GM19238 (cell line): ENCODE data around the gene TMEM52.

Experiments used
- DNase-seq: peaks from one replicate; pipeline ENCODE4 v3.0.0; 2011; ENCODE audit warnings: low spot score; ENCODE audit not compliant: insufficient read length

Gene TMEM52

DNA sequence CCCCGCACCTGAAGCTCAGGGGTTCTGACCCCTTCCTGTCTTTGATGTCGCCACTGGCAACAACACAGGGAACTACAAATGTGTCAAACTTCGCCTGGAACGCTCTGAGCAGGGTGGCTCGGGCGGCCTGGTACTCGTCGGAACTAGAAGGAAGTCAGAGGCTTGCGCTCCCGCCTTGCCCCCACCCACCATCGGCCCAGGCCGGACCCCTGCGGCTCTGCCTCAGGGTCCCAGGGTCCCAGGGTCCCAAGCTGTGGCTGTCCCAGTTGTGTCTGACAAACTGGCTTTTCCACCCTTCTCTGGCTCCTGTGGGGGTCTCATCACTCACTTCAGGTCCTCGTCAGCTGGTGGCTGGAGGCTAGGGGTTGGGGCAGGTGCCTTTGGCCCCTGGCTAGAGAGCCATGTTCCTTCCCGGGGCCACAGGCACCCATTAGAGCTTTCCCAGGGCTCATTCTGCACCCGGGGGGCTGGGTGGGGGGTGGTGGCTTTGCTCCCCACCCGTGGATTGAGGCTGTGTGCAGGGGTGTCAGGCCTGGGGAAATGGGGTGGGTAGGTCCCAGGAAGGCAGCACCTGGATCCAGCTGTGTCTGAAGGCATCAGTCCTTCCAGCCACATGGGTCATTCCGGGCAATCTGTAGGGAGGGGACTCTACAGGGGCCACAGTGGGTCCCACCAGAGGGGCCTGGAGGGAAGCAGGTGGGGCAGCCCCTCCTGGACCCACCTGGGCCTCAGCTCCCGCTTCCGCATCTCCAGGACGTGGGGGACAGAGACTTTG is 8.0 kb upstream of the TMEM52 start:
- DNase-seq: no peak

DNA sequence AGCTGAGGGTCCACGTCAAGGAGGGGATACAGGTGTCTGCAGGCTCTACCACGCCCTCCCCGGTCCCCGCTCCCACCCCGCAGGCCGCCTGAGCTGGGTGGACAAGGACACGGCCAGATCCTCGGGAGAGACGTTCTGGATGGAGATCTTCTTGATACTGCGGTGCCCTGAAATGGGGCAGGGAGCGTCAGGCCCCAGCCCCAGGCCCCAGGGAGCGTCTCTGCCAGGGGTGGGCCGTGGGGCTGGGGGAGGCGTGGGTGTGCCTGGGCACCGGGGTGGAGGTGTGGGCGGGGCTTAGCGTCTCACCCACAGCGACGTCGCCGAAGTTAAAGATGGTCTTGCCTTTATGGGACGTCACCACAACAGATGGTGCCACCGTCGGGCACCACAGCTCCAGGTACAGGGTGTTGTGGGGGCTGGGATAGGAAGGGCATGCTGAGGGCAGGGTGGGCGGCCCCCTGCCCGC is 7.3 kb upstream of the TMEM52 start:
- DNase-seq: no peak

DNA sequence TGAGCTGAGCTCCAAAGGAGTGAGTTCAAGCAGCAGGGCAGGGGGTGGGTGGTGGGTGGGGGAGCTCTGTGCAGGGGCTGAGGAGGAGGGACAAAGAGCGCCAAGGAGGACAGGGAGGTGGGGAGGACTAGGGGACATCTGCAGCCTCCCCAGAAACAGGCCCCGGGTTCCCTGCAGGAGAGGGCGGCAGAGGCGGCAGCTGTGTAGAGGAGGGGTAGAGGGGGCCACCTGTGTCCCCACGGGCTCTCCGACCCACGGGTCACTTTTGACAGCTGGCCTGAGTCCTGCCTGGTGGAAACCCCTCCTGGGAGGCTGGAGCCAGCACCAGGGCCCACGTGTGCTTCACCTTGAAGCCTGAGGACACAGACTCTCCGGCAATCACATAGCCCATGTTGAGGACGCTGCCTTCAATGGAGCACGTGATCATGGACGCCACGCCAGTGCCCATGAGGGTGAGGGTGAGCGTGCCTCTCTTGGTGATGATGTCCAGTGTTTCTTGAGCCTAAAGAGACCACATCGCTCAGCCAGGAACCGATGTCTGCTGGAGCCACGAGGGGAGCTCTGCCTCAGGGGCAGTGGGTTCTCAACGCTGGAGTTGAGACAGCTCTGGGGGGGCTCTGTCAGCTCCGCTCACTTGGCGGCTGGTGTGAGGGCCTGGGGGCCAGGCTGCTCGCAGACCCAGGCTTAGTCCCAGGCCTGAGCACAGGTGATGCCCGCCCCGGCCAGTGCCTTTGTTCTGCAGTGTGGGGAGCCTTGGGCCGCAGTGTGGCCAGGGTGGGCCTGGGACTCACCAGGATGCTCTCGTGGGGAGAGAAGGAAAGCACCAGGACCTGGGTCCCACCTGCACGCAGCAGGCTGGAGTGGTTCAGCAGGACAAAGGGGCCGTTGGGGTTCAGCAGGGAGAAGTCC is 6.6 kb upstream of the TMEM52 start:
- DNase-seq: no peak

DNA sequence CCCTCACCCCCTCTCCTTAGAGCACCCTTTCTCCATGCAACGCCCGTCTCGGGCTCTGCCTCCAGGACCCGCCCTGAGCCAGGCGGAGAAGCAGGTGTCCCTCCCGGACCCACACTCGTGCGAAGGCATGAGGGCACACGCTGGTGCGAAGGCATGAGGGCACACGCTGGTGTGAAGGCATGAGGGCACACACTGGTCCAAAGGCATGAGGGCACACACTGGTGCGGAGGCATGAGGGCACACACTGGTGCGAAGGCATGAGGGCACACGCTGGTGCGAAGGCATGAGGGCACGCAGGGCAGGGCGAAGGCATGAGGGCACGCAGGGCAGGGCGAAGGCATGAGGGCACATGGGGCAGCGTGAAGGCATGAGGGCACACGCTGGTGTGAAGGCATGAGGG is 5.8 kb upstream of the TMEM52 start:
- DNase-seq: no peak

DNA sequence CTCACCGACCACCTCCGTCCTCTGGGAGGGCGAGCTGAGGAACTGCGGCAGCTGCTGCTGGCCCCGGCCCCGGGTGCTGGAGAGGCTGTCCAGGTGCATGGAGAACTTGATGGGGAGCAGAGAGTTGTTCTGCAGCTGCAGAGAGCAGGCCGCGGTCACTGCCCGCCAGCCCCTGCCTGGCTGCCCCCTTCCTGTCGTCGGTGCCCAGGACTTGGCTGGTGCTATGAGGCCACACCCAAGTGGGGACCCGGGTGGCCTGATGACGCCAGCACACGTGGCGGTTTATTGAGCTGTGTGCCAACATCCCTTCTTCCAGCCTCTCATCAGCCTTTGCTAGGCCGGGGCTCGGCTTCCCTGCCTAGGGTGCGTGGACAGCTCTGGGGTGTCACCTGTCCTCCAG is 5.3 kb upstream of the TMEM52 start:
- DNase-seq: no peak

DNA sequence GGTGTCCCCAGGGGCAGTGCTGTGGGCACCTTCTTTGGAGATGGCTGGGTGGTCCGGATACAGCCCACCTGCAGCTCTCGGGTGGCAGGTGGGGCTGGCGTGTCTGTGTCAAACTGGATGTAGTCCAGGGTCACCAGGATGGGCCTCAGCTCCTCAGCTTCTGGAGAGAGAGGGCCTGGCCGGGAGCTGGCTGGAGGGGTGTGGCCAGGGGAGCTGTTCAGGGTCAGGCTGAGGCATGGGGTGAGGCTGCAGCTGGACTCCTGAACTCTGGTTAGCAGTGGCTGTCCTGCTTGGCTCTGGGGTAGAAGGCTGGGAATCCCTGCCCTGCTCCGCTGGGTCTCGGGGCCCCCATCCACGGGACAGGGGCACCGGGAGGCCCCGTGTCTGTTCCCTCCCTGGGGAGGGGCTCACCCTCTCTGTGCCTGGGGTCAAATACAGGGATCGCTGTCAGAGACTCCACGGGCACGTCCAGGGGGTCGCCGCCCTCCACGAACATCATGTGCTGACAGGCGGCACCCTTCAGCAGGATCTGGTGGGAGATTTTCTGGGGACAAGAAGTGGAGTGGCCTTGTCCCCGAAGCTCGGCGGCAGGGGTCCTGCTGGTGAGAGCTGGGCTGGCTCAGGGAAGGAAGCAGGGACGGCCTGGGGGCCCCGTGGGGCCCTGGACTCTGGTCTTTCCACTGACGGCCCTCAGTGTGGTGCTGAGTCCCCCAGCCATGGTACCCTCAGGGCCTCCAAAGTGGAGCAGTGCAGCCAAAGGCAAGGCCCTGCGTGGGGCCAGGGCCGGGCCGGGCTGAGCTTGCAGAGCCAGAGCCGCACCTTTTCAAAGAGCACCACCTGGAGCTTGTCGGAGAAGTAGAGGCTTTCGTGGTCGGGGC is 4.1 kb upstream of the TMEM52 start:
- DNase-seq: no peak

DNA sequence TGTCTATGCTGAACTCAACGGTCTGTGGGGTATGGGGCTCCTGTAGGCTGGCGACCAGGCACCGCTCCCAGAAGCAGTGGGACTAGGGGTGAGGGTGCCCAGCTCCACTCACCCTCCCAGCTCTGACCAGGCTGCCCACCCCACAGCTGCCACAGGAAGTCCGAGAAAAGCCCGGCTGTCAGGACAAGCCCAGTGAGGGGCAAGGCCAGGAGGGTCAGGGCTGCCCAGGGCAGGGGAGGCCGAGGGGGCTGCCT is 3.5 kb upstream of the TMEM52 start:
- no peak for DNase-seq

DNA sequence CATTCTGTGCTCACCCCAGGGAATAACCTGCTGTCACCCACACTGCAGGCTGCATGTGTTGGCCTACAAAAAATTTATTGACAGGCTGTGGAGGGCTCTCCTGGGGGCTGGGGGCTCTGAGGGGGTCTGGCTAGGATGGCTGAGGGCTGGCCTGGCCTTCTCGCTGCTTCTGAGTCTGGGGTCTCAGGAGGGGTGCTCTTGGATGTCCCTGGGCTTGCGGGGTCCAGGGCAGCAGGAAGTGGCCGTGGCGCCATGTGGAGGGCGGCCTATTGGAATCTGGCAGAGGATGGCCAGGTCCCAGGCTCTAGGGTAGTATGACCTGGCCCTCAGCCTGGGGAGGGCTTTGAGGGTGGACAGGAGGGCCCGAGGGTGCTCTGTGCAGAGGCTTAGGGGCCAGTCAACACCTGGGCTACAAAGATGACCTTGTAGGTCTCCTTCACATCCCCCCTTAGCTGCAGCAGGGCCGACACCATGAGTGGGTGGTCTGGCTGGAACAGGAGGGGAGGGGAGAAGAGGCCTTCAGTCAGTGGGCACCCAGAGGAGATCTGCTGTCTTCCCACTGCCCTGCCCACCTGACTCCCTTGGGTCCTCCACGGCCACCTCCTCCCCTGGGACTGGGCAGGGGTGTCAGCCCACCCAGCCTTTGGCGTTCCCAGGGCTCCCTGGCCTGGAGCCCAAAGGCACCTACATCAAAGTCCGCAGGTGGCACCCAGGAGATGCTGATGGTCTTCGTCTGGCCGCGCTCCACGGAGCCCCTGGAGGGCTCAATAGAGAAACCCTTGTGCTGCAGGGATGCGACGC is 3.0 kb upstream of the TMEM52 start:
- DNase-seq: no peak

DNA sequence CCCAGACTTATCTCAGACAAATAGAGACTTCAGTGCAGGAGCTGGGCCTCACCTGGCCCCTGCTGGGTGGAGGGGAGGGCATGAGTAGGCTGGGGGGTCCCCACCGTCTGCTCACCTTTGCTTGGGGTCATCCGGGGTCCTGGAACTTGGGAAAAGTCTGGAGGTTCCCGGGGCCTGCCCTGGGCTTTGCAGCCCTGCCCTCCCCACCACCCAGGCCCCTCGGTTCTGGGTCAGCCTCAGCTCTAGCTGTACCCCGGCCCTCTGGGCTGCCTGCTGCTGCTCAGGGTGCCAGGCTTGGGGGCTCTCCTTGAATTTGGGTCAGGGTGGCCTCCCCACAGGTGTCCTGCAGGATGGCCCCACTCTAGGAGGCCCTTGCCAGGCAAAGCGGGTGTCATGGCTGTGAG is 2.4 kb upstream of the TMEM52 start:
- no peak for DNase-seq

DNA sequence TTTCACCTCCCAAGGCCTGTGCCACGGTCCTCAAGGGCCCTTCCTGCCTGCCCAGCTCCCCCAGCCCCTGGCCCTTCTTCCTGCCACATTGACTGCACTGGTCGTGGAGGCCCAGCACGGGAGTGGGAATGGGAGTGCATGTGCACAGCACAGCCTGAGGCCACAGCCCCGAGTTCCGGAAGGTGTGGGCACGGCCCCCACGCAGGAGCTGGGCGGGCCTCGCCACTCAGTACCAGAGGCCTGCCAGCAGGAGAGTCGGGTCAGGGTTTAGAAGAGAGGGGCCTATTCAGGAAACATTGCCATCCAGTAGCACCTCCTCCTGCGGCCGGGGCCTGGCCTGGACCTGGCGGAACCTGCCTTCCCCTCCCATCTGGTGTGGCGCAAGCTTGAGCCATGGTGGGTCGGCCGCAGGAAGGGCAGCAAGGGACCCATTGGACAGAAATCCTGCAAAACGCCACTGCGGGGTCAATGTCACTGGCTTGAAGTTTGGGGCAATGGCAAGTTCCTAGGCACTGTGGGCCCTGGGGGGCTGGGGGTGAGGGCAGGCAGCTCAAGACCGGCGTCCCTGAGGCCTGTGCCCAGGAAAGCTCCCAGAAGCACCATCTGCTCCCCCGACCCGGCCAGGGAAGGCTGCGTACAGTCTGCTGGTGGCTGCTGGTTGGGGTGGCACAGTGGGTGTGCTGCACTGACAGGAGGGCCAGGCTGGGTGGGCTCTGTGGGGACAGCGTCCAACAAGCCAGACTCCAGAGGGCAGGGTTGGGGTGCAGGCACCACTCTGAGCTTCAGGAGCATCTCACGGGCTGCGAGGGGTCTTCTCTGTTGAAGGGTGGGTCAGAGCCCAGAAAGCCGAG is 1.8 kb upstream of the TMEM52 start:
- no peak for DNase-seq

DNA sequence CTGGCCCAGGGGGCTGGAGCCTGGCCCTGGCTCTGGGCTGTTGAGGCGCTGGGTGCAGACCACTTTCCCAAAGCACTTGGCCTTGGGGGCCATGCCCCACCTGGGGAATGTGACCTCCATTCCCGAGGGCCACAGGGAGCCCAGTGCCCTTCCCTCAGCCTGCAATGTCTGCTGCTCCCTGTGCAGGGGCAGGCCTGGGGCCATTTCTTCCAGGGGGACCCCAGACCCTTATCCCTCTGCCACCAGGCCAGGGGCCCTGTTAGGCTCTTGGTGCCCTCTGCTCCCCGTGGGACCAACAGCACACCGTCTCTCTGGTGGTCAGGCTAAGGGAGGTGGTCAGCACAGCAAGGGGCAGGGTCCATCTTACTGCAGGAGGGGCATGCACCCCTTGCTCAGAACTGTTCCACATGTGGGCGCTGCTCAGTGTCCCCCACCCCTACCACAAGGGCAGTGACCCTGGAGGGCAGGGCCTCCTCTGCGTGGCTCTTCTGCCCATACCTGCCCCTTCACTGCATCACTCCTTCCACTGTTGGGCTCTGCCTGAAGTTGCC is 1.1 kb upstream of the TMEM52 start:
- DNase-seq: no peak

DNA sequence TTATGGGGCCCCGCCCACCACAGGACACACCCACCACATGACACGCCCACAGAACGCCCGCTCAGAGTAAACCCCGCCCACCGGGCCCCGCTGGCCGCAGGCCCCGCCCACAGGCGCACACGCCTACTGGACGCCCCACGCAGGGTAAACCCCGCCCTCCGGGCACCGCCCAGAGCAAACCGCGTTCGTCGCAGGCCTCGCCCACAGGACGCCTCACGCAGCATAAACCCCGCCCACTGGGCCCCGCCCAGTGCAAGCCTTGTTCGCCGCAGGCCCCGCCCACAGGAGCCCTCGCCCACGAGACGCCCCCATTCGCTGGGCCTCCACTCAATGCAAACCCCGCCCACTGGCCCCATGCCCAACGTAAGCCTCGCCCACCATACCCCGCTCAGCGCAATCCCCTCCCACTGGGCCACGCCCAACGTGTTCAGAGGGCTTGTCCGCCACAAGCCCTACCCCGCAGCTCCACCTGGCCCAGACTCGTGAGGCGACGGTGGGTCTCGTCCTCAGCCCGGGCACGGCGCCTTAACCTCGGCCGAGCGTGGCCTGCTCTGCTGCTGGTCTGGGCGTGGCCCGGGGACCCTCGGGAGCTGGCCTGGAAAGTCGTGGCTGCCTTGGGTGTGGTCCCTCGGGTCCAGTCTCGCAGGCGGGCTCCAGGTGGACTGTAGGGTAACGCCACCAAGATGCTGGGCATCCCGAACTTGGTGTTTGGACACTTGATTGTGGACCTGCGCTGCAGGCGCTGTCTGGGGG is 401 bp upstream of the TMEM52 start:
- peak; percentile 100 for DNase-seq

DNA sequence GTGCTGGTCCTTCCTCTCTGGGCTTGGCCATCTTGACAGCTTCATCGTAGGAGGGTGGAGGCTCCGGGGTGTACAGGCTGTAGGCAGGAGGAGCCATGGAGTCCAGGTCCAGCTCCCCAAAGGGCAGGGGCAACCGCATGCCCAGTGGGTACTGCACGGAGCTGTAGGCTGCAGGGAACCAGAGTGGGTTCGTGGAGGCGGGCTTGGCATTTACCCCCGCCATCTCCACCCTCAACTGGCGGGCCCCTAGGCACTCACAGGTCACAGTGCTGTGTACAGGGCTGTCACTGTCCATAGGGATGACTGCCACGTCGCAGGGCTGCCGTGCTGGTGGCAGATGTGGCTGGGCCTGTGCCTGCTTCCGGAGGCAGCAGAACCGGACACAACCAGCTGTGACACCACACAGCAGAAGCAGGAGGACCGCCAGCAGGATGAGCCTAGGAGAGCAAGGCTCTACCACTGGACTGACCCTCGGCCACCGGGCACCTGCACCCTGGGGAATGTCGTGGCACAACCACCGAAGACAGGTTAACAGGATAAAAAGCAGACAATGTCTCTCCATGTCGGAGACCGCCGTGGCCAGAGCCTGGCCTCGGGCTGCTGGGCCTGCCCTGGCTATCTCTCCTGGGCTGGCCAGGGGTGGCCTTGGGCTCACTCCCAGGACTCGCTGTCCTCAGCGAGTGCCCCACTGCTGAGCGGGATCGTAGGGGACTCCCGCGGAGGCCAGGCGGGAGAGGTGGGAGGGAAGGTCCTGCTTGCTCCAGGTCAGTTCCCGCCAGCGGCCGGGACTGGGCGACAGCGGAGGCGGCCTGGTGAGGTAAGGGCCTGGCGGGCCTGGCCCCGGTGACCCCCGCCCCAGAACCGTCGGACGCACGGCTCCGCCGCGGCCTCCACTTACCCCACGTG is 831 bp downstream of the TMEM52 start:
- DNase-seq: no peak

DNA sequence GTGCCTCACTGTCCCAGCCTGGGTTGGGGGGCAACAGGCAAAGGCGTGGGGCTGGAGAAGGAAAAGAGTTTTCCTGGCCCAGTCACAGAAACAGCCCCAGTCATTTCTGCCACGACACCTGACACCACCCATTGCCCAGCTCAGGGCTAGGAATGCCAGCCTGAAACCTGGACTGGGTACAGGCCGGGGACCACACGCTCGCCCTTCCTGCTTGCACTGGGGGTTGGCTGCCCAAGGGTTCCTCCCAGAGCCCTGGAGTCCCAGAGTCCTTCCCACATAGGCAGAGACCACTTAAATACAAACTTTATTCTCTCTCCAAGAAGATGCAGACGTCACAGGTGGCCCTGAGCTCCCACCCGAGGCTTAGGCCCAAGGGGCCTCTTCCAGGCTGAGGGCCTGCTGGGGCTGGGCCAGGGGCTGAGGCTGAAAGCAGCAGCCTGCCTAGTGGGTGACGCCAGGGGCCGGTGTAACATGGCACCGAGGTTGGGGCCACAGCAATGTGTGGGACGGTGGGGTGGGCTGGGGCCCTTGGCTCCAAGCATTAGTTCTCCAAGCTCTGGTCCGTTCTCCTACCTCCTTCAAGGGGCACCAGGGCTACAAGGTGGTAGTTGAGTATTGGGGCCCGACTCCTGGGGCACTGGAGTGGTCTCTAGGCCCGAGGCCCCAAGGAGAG is 1.6 kb downstream of the TMEM52 start:
- DNase-seq: no peak

DNA sequence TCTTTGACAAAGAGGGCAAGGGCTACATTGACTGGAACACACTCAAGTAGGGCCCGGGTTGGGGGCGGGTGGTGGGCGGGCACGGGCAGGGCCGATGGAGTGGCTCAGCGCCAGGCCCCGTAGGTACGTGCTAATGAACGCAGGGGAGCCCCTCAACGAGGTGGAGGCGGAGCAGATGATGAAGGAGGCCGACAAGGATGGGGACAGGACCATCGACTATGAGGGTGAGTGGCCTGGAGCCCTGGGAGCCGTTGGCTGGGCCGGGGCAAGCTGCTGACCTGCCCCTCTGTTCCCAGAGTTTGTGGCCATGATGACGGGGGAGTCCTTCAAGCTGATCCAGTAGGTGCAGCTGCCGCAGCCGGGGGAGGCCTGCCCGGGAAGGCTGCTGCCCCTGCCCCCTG is 2.2 kb downstream of the TMEM52 start:
- DNase-seq: no peak

DNA sequence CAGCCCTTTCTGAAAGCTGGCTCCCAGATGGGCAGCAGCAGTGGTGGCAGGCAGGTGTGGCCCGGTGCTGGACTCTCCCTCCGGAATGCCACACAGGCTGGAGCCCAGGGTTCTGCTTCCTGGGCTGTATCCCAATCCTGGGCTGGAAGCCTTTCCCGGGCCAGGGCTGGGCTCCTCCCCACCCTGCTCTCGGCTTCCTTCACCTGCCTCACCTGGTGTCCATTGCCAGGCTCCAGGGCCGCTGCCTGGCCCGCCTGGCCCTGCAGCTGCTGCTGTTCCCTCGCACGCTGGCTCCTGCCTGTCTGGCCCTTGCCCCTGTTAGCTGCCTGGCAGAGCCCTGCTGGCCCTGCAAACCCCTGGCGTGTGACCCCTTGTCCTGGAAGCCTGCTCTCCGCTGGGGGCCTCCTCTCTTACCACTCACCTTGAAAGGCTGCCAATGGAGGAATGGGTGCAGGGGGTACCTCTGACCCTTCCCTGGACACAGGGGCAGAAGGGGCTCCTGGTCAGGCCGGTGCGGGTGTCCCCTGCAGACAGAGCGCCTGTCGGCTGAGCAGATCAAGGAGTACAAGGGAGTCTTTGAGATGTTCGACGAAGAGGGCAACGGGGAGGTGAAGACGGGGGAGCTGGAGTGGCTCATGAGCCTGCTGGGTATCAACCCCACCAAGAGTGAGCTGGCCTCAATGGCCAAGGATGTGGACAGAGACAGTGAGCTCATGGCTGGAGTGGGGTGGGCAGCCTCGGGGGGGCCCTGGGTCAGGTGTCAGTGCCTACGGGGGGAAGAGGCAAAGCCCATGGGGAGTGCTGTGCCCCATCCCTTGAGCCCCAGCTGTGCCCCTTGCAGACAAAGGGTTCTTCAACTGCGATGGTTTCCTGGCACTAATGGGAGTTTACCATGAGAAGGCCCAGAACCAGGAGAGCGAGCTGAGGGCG is 2.9 kb downstream of the TMEM52 start:
- DNase-seq: no peak
